Measurements from ENCODE around the gene FAM131B.
"Not testable (repeated sequence)": the region's sequence is repeated elsewhere in the genome, so short reads cannot be mapped to it uniquely, and the experiment has no call there.

The FAM131B gene

DNA sequence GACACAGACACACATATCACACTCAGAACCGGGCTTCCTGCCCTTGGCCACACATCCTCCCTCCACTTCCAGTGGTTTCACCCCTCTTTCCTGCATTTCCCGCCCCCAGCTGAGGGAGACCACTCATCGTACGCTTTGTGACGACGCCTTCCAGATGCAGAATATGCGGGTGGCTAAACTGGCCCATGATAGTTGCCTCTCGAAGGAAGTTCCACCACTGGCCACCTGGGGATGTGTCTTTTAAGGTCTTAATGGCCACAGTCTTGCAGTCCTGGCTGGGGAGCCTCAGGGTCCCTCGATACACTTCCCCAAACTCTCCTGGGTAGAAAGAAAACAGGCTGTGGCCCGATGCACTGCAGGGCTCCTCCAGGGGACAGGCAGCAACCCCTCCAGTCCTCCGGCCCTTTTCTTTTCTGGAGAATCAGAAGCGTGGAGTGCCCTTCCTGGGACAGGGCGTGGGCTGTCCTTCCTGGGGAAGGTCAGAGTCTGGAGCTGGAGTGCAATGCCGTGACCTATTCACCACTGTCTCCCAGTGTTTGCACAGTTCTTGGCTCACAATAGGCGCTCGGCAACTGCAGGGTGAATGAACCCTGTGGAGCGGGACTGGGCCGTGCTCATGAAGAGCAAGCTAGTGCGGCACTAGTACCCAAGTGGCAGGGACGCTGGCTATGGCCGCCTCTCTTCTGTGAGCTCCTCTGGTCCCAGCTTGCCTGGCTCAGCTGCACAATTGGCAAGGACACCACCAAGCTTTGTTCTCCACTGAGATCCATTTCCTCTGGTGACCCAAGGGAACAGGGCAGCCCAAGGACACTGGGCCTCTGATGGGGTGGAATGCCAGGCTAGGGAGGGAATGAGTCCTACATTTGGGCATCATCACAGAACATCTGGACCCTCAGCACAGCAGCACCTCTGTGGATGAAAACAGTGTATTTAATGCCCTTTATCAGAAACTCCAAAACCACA, 33.0 kb upstream of the FAM131B start:
- DNase-seq (ENCODE audit: low spot score), result no peak

DNA sequence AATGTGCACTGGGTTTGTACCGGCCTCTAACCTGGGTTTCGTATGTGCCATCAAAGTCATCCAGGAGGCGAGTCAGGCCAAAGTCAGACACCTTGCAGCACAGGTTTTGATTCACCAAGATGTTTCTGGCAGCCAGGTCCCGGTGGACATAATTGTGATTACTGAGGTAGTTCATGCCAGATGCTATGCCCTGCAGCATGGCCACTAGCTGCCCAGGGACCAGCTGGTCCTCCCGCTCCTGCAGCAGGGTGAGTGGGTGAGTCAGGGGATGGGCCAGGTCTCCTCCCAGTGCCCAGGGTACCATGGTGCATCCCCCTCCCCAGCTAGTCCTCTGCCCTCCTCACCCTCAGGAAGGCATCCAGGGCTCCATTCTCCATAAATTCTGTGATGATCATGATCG, 32.3 kb upstream of the FAM131B start:
- no peak for DNase-seq (ENCODE audit: low spot score)

DNA sequence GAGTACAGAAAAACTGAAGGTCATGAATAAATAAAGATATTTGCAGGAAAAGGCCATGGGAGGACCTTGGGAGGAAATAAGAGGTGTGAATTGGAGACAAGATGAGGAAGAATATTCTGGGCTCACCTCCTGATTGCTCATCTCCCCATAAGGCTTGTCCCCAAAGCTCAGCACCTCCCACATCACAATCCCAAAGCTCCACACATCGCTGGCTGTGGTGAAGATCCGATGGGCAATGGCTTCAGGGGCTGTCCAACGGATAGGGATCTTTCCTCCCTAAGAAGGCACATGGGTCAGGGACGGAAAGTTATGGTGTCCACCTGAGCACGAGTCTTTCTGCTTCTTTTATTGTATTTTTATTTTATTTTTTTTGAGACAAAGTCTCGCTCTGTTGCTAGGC, 31.6 kb upstream of the FAM131B start:
- no peak for DNase-seq (ENCODE audit: low spot score)

DNA sequence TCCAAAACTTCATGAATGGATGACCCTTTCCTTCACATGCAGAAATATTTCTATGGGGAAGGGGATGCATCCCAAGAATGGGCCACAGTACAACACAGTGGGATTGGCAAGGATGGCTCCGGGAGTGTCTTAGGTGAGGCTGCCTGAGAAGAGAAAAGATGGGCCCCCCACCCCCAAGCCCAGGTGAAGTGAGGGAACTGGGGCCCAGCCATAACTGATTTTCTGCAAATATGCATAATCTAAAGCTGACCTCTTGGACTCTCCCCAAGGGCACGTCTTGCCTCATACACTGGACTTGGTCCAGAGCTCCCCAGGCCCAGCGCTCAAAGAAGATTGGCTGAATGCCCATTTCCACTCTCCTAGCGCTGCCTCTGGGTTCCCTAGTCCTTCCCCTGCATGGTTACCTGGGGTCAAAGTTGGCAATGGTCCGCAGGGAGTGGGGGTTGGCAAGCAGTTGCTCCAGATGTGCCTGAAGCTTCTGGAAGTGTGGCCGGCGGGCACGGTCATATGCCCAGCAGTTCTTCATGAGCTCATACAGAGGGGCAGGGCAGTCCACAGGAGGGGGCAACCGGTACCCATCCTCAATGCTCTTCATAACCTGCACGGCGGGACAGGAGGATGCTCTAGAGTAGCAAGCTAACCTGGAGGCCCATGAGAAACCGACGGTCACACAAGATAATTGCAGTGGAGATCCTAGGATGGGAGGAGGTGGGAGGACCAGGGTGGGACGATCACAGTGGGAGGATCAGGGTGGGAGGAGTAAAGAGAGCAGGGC, 30.9 kb upstream of the FAM131B start:
- no peak for DNase-seq (ENCODE audit: low spot score)

DNA sequence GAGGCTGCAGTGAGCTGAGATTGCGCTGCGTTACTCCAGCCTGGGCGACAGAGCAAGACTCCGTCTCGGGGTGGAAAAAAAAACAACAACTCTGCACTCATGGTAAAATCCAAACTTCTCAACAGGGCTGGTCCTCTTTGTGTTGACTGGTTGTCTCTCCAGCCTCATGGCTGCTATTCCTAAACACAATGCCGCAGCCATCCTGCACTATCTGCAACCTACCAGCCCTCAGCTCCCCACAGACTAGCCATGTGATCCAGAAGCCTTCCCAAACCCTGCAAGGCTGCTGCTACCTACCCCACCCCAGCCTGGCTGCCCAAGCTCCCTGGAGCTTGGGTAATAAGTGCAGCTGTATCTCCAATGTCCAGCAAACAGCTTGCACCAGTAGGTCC, 30.4 kb upstream of the FAM131B start:
- no peak for DNase-seq (ENCODE audit: low spot score)

DNA sequence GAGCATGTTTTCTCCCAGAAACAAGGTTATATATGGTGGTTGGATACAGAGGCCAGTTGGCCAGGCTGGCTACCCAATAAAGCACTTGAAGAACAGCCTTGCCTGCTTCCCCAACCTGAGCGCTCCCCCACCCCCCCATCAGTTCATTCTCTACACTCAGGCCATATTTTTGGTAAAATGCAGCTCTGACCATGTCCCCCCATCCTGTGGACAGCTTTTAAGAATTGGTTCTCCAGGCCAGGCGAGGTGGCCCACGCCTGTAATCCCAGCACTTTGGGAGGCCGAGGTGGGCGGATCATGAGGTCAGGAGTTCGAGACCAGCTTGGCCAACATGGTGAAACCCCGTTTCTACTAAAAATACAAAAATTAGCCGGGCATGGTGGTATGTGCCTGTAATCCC, 29.9 kb upstream of the FAM131B start:
- DNase-seq (ENCODE audit: low spot score), result not testable (repeated sequence)

DNA sequence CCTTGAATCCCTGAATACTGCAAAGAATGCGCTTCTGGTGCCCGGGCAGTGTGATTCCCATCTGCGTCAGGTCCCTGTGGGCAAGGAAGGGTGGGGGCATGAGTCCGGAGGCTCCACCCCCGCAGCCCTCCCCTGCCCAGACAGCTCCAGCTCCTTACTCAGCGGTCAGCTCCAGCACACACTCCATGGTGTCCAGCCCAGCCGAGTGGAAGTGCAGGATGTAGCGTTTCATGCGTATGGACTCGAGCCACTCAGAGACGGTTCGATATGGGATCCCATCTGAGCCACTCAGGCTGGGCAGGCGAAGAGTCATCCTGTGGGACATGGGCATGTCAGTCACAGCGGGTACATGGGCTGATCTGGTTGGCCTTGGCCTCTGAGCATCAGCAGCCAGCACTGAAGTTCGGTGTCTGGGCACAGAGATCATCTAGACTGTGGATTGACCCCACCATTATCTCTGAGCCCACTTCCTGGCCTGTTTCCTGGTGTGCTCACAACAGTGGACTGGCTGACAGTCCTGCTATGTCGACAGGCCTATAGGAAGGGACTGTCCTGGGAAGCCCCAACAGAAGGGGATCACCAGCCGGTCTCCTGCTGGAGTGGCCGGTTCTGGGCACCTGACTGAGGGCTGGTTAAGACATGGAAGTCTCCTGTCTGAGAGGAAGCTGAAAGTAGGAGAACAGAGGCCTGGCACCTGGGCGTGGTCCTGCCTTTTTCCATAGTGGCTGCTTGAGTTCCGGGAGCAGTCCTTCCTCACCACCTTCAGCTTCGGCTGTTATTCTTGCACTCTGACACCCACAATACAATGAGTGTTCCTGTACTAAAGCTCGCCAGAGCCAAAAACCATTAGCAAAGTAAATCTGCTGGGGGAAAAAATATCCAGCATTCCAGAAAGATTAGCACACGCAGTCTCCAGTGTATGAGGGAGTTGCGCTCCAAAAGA, 29.2 kb upstream of the FAM131B start:
- DNase-seq (ENCODE audit: low spot score), result peak; percentile 94

DNA sequence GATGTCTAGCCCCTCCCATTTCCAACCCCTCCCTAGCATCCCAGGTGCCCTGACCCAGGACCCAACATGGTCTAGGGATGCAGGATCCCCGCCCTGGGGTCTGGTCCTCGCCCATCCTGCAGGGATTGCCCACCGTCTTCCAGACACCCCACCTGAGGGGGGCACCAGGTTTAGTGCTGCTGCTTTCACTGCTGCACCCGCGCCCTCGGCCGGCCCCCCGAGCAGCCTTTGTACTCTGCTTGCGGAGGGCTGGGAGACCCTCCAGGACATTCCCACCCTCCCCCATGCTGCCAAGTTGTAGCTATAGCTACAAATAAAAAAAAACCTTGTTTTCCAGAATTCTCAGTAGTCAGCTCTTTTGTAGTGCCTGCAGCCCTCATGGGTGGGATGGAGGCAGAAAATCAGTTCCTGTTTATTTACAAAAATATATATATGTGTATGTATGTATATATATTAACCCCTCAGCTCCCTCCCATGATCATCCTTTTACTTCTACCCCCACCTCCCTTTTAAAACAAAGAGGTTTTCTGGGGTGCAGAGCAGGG, 28.3 kb upstream of the FAM131B start:
- DNase-seq (ENCODE audit: low spot score), result no peak

DNA sequence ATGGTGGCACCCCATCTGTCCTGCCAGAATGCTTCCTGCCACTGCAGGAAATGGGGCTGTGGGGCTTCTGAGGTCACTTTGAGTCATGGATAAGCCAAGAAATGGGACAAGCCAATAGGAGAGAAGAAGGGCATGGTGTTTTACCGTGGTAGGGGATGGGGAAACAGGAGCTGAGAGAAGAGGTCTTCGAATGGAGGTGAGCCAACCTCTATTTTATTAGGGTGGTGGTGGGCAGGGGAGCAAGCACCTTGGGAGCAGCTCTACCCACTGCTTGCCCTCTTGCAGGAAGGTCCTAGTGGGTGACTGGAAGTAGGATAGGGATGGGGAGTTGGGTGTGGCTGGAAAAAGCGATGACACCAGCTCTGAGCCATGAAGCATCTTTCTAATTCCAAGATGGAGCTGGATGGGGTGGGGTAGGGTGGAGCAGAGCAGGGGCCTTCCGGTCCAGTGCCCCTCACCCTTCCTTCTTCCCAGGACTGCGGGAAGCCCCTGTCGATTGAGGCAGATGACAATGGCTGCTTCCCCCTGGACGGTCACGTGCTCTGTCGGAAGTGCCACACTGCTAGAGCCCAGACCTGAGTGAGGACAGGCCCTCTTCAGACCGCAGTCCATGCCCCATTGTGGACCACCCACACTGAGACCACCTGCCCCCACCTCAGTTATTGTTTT, 27.7 kb upstream of the FAM131B start:
- peak; percentile 32 for DNase-seq (ENCODE audit: low spot score)

DNA sequence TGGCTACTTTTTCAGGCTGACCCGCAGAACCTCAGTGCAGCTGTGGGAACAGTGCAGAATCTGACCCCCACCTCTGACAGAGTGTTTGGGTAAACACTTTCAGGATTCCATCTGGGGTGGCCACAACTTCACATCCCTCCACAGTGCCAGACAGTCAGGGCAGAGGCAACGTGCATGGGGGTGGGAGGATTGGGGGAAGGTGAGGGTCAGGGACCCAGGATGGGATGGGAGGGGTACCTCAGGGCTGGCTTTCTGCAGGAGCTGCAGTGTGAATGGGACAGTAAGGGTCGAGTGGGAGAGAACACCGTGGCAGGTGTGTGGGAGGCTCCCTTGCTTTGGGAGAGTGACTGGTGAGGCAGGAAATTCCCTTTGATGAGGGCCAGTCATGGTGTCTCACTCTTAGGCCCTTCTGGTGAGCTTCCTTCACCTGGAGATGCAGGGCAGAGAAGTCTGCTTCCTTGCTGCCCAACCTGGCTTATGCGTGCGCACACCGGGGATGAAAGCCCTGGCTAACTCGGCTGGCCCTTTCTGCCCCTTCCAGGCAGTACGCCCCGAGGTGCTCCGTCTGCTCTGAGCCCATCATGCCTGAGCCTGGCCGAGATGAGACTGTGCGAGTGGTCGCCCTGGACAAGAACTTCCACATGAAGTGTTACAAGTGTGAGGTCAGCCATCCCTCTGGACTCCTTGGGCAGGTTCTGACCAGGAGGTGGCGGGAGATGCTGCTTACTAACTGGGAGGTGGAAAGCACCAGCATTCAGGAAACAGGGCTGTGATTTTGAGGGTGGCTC, 27.0 kb upstream of the FAM131B start:
- DNase-seq (ENCODE audit: low spot score), result peak; percentile 34

DNA sequence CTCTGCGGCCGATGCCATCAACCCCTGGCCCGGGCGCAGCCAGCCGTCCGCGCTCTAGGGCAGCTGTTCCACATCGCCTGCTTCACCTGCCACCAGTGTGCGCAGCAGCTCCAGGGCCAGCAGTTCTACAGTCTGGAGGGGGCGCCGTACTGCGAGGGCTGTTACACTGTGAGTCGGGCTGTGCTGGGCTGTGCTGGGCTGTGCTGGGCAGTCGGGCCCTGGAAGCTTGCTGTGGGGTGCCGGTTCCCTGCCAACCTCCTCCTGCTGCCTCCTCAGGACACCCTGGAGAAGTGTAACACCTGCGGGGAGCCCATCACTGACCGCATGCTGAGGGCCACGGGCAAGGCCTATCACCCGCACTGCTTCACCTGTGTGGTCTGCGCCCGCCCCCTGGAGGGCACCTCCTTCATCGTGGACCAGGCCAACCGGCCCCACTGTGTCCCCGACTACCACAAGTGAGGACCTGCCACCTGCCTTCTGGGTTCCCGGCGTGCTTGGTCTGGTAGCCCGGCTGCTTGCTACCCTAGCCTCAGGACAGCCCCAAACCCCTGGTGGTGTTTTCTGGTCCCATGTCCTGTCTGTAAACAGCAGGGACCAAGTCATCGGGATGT, 26.1 kb upstream of the FAM131B start:
- DNase-seq (ENCODE audit: low spot score), result no peak

DNA sequence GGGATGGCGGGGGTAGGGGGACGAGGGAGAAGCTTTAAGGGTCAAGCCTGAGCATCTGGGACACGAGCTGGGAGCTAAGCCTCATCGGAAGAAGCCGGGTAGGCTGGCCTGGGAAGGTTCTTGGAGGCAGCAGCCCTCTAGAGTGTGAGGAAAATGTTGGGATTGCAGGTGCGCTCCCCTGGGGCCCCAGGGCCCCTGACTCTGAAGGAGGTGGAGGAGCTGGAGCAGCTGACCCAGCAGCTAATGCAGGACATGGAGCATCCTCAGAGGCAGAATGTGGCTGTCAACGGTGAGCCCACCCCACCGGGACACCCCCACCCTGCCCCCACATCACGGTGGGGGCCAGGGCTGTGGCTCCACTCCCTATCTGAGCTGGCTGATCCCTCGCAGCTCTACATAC, 25.5 kb upstream of the FAM131B start:
- no peak for DNase-seq (ENCODE audit: low spot score)

DNA sequence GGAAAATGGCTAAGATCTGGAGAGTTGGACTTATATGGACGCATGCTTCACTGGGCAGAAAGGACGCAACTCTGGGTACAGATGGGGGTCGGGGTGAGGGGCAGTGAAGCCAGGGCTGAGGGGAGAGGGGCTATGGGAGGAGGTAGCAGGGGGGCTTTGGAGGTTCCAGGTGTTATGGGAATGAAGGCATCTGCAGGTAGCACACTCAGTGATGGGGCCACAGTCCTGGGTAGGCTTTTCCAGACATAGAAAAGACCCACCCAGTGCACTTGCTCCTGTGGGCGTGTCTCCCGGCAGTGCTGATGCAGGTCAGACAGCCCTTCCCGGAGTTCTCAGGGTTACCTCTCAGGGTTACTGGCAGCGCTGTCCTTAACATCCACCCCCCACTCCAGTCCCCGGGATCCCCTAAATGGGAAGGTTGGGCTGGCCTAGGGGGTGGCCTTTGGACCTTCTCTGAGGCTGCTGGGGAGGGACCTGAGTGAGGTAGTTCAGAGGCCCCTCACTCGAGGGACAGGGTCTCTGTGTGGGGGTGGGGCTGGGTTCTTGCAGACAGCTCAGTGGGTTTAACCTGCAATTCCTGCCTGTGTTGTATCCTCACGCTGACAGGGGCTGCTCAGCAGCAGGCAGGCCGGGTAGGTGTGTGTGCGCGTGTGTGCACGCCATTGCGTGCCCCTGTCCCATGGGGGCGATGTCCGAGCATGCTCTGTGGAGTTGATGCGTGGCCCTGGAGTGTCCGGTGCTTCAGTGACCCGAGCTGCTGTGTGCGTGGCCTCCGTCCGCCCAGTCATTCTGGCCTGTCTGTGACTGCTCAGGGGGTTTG, 24.9 kb upstream of the FAM131B start:
- no peak for DNase-seq (ENCODE audit: low spot score)

DNA sequence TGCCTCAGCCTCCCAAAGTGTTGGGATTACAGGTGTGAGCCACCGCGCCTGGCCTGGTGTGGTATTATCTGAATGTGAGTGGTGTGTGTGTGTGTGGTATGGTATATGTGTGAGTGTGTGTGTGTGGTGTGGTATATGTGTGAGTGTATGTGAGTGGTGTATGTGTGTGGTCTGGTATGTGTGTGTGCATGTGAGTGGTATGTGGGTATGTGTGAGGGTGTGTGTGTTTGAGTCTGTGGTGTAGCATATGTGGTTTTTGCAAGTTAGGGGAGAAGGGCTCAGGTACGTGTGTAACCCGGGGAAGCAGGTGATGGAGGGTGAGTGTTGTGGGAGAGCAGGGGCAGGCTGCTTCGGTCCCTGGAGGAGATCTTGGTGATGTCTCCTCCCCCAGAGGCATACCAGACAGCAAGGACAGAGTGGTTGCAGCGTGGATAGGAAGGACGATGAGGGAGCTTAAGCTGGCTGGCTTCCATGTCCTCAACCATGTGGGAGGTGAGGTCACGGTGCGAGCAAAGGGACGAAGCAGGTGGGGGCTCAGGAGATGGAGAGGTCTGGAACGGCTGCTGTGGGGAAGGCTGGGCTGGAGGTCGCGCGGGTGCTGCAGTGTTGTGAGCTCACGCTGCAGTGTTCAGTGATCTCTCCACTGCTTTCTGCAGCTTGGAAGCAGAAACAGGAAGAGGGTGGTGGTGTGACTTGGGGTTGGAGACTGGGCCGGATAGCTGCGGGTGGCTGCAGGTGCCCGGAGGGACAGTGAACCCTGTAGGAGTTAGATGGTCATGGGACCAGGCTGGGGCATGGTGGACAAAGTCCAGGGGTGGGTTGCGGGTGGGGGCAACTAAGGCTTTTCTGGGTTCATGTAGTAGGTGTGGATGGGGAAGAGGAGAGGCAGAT, 23.6 kb upstream of the FAM131B start:
- no peak for DNase-seq (ENCODE audit: low spot score)

DNA sequence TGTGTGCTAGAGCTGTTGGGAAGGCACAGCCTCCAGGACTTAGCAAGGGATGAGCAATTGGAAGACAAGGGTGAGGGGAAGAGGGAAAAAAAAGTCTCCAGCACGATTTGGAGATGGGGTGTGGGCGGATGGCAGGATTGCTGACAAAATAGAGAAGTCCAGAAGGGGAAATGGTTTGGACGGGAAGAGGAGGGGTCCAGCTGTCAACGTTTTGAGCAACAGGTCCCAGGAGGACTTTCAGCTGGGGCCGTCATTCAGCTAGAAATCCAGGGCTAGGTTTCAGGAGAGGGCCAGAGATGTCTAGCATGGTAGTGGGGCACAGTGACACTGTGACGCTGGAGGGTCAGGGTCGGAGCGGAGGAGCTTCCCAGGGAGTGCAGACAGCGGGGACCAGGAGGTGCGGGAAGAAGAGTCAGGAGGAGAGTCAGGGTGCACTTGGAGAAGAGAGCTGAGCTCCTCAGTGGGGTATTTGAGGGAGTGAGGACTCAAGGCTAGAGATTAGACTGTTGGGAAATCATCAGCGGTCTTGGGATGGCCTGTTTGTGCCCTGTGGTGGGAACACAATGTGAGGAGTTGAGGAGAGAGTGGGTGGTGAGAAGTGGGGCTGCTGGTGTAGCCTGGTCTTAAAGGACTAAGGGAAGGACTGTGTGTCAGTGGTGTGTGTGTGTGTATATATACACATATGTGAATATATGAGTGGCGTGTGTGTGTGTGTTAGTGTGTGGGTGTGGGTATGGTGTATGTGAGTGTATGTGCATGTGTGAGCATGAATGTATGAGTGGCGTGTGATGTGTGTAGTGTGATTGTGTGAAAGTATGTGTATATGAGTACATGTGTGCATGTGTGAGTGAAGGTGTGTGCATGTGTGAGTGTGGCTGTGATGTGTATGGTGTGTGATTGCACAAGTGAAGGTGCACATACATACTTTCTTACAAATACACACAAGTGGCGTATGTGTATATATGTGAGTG, 22.4 kb upstream of the FAM131B start:
- DNase-seq (ENCODE audit: low spot score), result no peak

DNA sequence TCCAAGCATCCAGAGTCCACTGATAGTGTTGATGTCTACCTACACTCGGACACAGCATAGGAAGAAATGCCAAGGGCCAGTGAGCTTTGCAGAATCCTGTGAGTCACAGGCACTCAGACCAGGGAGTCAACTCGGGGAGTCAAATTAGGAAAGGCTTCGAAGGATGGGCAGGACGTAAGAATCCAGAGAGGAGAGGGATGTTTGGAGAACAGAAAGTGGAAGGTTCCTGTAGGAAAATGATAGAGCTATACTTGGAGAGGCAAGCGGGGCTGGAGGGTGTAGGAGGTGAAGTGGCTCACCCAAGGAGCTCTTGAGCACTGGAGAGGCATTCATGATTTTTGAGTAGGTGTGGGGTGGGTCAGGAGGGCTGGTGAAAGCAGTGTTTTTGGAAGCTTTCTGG, 21.6 kb upstream of the FAM131B start:
- DNase-seq (ENCODE audit: low spot score), result peak; percentile 86

DNA sequence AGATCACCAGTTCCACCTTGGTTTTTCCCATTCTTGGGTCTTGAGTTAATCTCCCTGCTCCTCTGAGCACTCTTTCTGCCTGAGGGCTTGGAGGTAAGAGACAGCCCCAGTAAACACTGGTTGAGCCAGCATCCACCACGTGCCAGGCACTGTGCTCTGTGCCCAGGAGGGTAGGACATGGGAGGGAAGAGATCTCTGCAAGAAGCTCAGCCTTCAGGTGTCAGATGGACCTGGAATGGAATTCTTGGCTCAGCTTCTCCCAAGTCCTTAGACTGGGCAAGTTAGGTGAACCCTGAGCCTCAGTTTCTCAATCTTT, 21.1 kb upstream of the FAM131B start:
- DNase-seq (ENCODE audit: low spot score), result no peak
